Activated B cell treated with CpG ODN at 0.5 μM for 24 hours (primary cell): ENCODE measurements around the gene VEZT. TPM values are rescaled to one million over a fixed set of nuclear protein-coding genes. Genes with fewer than 3 reads are reported as not detected.
"Not testable (repeated sequence)": the region's sequence is repeated elsewhere in the genome, so short reads cannot be mapped to it uniquely, and the experiment has no call there.

Source experiments
- ATAC-seq: fragments of 200-7000 bp; cut with Tn5 transposase; one replicate; pipeline ENCODE4 v1.10.0; 2021; ENCODE audit warnings: low read depth, mild to moderate bottlenecking, moderate library complexity
- CTCF ChIA-PET: fragments of 350-600 bp; sonication (Branson Sonifier 250); formaldehyde crosslinking; loops from one replicate; lab custom pipeline; 2021; ENCODE audit warnings: antibody characterized with exemption; lab: Charles Lee
- POLR2A ChIA-PET: fragments of 350-600 bp; sonication (Branson Sonifier 250); formaldehyde crosslinking; loops from one replicate; lab custom pipeline; 2021; ENCODE audit warnings: antibody characterized with exemption; lab: Charles Lee
- DNase-seq: peaks from one replicate; pipeline ENCODE4 v3.0.0; 2022
- H3K27ac Mint-ChIP-seq: one replicate; pipeline ENCODE4 v1.8.0; 2020; ENCODE audit warnings: mixed read lengths
- H3K27me3 Mint-ChIP-seq: one replicate; pipeline ENCODE4 v1.8.0; 2021; ENCODE audit warnings: mixed read lengths
- H3K36me3 Mint-ChIP-seq: one replicate; pipeline ENCODE4 v1.8.0; 2021; ENCODE audit warnings: low read depth, mixed read lengths
- H3K4me1 Mint-ChIP-seq: one replicate; pipeline ENCODE4 v1.8.0; 2021; ENCODE audit warnings: mixed read lengths
- H3K4me3 Mint-ChIP-seq: one replicate; pipeline ENCODE4 v1.8.0; 2020; ENCODE audit warnings: mild to moderate bottlenecking, mixed read lengths
- H3K9me3 Mint-ChIP-seq: one replicate; pipeline ENCODE4 v1.8.0; 2020; ENCODE audit warnings: mixed read lengths
- intact Hi-C: fragments of 100-400 bp; cut with micrococcal nuclease; formaldehyde crosslinking; loops from one replicate; pipeline ENCODE4 v1.15.1; 2024
- total RNA-seq: library from RNA; stranded (reverse); gene quantifications from 2 replicates; pipeline ENCODE4 v1.2.3, GENCODE V29; 2022
- TF ChIP-seq, protein P1 (sequence below): fragments of 200-600 bp; IDR thresholded peaks from one replicate; pipeline ENCODE4 v1.8.0; 2022; ENCODE audit warnings: antibody characterized with exemption, mild to moderate bottlenecking

The VEZT gene
- total RNA-seq, 1 donor from 2014 or later, result 58.7 TPM

DNA sequence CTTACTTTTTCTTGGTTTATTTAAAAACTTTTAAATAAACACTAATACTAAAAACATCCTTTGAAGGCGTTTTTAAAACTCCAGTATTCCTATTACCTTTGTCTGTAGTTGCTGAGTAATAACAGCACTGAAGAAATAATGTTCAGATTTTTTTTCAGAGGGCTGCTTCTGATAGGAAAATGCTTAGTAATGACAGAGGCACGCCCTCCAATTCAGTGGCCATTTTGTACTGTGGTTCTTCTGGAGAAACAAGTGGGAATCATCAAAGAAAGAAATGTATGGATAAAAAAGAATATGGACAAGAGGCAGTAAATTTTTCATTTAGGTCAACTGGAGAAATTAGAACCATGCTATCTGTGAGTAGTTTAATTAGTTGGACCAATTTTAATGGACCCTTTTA is 13.6 kb downstream of the VEZT start:
- intact Hi-C loops, result no loop called here
- ChIA-PET CTCF (no interaction called here), POLR2A (no interaction called here)
- Mint-ChIP-seq H3K27me3 (no peaks in the 10 kb centered on the region), H3K4me1 (peaks cover 19% of the 10 kb centered on the region), H3K4me3 (no peak overlapping the region), H3K27ac (no peak overlapping the region), H3K36me3 (peaks cover 8% of the 10 kb centered on the region), H3K9me3 (no peaks in the 10 kb centered on the region)
- TF ChIP-seq, protein P1, sequence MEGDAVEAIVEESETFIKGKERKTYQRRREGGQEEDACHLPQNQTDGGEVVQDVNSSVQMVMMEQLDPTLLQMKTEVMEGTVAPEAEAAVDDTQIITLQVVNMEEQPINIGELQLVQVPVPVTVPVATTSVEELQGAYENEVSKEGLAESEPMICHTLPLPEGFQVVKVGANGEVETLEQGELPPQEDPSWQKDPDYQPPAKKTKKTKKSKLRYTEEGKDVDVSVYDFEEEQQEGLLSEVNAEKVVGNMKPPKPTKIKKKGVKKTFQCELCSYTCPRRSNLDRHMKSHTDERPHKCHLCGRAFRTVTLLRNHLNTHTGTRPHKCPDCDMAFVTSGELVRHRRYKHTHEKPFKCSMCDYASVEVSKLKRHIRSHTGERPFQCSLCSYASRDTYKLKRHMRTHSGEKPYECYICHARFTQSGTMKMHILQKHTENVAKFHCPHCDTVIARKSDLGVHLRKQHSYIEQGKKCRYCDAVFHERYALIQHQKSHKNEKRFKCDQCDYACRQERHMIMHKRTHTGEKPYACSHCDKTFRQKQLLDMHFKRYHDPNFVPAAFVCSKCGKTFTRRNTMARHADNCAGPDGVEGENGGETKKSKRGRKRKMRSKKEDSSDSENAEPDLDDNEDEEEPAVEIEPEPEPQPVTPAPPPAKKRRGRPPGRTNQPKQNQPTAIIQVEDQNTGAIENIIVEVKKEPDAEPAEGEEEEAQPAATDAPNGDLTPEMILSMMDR, result no peak
- ATAC-seq (no peak), DNase-seq (no peak)

DNA sequence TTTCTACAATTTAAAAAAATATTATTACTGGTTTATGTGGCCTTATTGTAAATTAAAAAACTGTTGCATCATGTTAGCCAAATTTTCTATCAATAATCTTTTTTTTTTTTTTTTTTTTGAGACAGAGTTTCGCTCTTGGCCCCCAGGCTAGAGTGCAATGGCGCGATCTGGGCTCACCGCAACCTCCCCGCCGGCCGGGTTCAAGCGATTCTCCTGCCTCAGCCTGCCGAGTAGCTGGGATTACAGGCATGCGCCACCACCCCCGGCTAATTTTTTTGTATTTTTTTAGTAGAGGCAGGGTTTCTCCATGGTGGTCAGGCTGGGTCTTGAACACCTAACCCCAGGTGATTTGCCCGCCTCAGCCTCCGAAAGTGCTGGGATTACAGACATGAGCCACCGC is 16.6 kb downstream of the VEZT start:
- ATAC-seq, H3K9me3 Mint-ChIP-seq, DNase-seq, H3K27me3 Mint-ChIP-seq, POLR2A ChIA-PET, CTCF ChIA-PET, intact Hi-C loops, H3K4me3 Mint-ChIP-seq, H3K27ac Mint-ChIP-seq: not testable (repeated sequence)
- Mint-ChIP-seq H3K4me1 (peaks cover 10% of the 10 kb centered on the region), H3K36me3 (peaks cover 21% of the 10 kb centered on the region)

DNA sequence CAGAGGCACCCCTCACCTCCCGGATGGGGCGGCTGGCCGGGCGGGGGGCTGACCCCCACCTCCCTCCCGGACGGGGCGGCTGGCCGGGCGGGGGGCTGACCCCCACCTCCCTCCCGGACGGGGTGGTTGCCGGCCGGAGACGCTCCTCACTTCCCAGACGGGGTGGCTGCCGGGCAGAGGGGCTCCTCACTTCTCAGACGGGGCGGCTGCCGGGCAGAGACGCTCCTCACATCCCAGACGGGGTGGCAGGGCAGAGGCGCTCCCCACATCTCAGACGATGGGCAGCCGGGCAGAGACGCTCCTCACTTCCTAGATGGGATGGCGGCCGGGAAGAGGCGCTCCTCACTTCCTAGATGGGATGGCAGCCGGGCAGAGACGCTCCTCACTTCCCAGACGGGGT is 18.0 kb downstream of the VEZT start:
- DNase-seq, POLR2A ChIA-PET, H3K27me3 Mint-ChIP-seq, H3K4me3 Mint-ChIP-seq, ATAC-seq, H3K9me3 Mint-ChIP-seq, H3K27ac Mint-ChIP-seq, CTCF ChIA-PET, intact Hi-C loops: not testable (repeated sequence)
- H3K36me3 Mint-ChIP-seq, result peaks cover 21% of the 10 kb centered on the region
- H3K4me1 Mint-ChIP-seq, result peaks cover 19% of the 10 kb centered on the region

DNA sequence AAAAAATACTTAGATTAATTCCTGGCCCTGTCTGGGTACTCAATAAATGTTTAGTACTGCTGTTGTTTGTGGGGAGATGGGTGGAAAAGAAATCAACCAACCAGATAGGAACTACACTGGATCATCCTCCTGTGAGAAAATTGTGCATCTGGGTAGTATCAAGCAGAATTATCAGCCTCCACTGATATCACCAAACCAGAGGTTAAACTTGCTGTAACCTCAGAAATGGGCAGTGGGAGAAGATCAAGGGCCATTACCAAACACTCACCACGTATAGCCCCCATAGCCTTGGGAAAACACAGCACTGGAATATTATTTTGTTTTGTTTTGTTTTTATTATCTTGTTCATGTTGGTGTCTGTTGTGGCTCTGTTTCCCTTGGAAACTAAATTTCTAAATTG is 19.7 kb downstream of the VEZT start:
- H3K27me3 Mint-ChIP-seq, result no peaks in the 10 kb centered on the region
- ChIA-PET CTCF (no interaction called here), POLR2A (no interaction called here)
- peaks cover 28% of the 10 kb centered on the region for H3K36me3 Mint-ChIP-seq
- peaks cover 15% of the 10 kb centered on the region for H3K4me1 Mint-ChIP-seq
- TF ChIP-seq, protein P1, result no peak
- ATAC-seq (no peak), DNase-seq (no peak)
- no peak overlapping the region for H3K4me3 Mint-ChIP-seq
- intact Hi-C loops, result no loop called here
- no peak overlapping the region for H3K27ac Mint-ChIP-seq
- H3K9me3 Mint-ChIP-seq, result no peaks in the 10 kb centered on the region

DNA sequence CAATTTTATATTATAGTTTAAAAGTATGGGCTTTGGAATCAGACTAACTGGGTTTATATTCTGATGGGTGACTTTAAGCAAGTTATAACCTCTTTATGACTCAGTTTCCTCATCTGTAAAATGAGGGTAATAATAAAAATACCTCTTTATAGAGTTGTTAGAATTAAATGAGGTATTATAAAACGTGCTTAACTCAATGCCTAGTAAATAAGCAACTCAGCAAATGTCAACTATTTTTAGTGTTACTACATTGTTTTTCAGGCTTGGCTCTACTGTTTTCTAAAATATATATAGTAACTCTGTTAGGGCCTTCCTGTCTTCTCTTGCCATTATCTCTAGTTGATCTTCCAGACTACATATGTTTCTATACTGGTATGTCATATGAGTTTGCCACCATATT is 20.5 kb downstream of the VEZT start:
- intact Hi-C loops, result no loop called here
- POLR2A ChIA-PET, result no interaction called here
- DNase-seq, result no peak
- H3K4me3 Mint-ChIP-seq, result no peak overlapping the region
- H3K9me3 Mint-ChIP-seq, result no peaks in the 10 kb centered on the region
- CTCF ChIA-PET, result no interaction called here
- ATAC-seq, result no peak
- H3K36me3 Mint-ChIP-seq, result peaks cover 30% of the 10 kb centered on the region
- no peaks in the 10 kb centered on the region for H3K27me3 Mint-ChIP-seq
- H3K27ac Mint-ChIP-seq, result no peak overlapping the region
- peaks cover 15% of the 10 kb centered on the region for H3K4me1 Mint-ChIP-seq
- TF ChIP-seq, protein P1, result no peak

DNA sequence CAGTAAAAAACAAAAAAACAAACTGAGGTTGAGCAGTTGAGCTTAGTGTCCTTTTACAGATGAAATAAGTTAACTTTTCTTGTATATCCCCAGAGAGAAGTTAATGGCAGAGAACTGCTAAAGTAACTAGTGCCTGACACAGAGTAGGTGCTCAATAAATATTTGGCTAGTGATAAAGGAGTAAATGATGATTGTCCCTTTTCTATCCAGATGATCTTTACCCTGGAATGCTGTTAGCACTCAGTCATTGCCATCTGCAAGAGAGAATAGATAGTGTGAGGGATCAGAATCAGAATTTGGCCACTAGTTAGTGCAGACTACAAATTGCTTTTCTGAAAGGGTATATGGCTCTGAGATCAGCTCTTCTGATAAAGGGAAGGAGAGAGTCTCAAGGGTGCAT is 21.6 kb downstream of the VEZT start:
- Mint-ChIP-seq H3K36me3 (peaks cover 38% of the 10 kb centered on the region), H3K27ac (no peak overlapping the region), H3K27me3 (no peaks in the 10 kb centered on the region), H3K9me3 (no peaks in the 10 kb centered on the region), H3K4me1 (peaks cover 15% of the 10 kb centered on the region), H3K4me3 (no peak overlapping the region)
- intact Hi-C loops, result no loop called here
- TF ChIP-seq, protein P1, result no peak
- CTCF ChIA-PET, result no interaction called here
- ATAC-seq, result no peak
- DNase-seq, result no peak
- POLR2A ChIA-PET, result no interaction called here

DNA sequence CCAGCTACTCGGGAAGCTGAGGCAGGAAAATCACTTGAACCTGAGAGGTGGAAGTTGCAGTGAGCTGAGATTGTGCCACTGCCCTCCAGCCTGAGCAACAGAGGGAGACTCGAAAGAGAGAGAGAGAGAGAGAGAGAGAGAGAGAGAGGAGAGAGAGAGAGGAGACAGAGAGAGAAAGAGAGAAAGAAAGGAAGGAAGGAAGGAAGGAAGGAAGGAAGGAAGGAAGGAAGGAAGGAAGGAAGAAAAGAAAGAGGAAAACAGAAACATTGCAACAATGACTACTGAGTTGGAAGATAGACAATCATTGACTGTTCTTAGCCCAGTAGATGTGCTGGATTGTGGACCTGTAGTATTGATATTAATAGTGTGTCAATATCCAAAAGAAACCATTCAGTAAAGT is 22.2 kb downstream of the VEZT start:
- peaks cover 15% of the 10 kb centered on the region for H3K4me1 Mint-ChIP-seq
- ATAC-seq, POLR2A ChIA-PET, H3K9me3 Mint-ChIP-seq, H3K4me3 Mint-ChIP-seq, H3K27me3 Mint-ChIP-seq, intact Hi-C loops, CTCF ChIA-PET, DNase-seq, H3K27ac Mint-ChIP-seq: not testable (repeated sequence)
- peaks cover 39% of the 10 kb centered on the region for H3K36me3 Mint-ChIP-seq
